WERI-Rb-1 (cell line): ENCODE measurements around the gene DHRSX.

Experiments
- DNase-seq: peaks from one replicate; pipeline ENCODE4 v3.0.0-alpha.2; 2020
- H3K27ac ChIP-seq: fragments of 250-450 bp; sonication (Bioruptor Pico); 2 replicates; pipeline ENCODE4 v1.5.1; 2020; ENCODE audit warnings: mild to moderate bottlenecking, moderate library complexity
- H3K27me3 ChIP-seq: fragments of 250-450 bp; sonication (Bioruptor Pico); 2 replicates; pipeline ENCODE4 v1.5.1; 2021; ENCODE audit warnings: mild to moderate bottlenecking, low read depth, moderate library complexity; ENCODE audit not compliant: insufficient read depth, severe bottlenecking
- H3K36me3 ChIP-seq: fragments of 250-450 bp; sonication (Bioruptor Pico); 2 replicates; pipeline ENCODE4 v1.5.1; 2020; ENCODE audit warnings: mild to moderate bottlenecking, moderate library complexity
- H3K4me3 ChIP-seq: 2 replicates; pipeline ENCODE4 v1.5.1; 2011; ENCODE audit warnings: low read depth, mild to moderate bottlenecking, control low read depth, low read length
- H3K9me3 ChIP-seq: fragments of 250-450 bp; sonication (Bioruptor Pico); 2 replicates; pipeline ENCODE4 v1.5.1; 2021; ENCODE audit warnings: mild to moderate bottlenecking, moderate library complexity; ENCODE audit not compliant: severe bottlenecking
- TF ChIP-seq, protein P1 (sequence below): IDR thresholded peaks from 2 replicates; pipeline ENCODE4 v1.5.1; 2011; ENCODE audit warnings: low read depth, mild to moderate bottlenecking, control low read depth, inconsistent platforms, low read length

Gene DHRSX

DNA sequence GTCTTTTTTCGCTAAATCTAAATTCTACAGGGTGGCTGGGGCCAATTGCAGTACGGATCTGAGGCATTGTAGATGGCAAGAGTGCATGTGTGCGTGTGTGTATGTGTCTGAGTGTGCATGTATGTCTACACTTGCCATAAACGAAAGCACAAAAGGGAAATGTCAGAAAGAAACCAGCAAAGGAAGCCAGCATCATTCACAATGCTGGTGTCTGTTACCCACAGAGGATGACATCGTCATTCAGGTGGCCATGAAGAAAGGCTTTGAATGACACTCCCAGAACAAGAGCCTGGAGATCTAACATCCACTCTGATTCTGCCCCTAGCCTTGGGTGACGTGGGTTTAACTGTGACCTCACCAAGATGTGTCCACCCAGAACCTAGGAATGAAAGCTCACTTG lies 124.6 kb downstream of the DHRSX start:
- H3K4me3 ChIP-seq: no peak overlapping the region
- H3K36me3 ChIP-seq: peaks cover 3% of the 10 kb centered on the region; the same call in 1 of the 2 replicates
- H3K9me3 ChIP-seq: no peaks in the 10 kb centered on the region
- no peaks in the 10 kb centered on the region for H3K27me3 ChIP-seq
- no peak for DNase-seq
- TF ChIP-seq, protein P1, sequence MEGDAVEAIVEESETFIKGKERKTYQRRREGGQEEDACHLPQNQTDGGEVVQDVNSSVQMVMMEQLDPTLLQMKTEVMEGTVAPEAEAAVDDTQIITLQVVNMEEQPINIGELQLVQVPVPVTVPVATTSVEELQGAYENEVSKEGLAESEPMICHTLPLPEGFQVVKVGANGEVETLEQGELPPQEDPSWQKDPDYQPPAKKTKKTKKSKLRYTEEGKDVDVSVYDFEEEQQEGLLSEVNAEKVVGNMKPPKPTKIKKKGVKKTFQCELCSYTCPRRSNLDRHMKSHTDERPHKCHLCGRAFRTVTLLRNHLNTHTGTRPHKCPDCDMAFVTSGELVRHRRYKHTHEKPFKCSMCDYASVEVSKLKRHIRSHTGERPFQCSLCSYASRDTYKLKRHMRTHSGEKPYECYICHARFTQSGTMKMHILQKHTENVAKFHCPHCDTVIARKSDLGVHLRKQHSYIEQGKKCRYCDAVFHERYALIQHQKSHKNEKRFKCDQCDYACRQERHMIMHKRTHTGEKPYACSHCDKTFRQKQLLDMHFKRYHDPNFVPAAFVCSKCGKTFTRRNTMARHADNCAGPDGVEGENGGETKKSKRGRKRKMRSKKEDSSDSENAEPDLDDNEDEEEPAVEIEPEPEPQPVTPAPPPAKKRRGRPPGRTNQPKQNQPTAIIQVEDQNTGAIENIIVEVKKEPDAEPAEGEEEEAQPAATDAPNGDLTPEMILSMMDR: no peak
- H3K27ac ChIP-seq: no peak overlapping the region

DNA sequence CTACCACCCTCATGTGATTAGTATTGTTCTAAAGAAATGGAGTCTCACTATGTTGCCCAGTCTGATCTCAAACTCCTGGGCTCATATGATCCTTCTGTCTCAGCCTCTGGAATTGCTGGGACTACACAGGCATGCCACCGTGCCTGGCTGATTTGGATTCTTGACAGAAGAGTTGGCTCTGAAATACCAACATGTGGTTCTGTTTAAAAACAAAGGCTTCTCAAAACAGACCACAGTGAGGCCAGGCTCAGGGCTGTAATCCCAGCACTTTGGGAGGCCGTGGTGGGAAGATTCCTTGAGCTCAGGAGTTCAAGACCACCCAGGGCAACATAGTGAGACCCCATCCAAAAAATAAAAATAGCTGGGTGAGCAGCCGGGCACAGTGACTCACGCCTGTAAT lies 126.7 kb downstream of the DHRSX start:
- H3K27me3 ChIP-seq: no peaks in the 10 kb centered on the region
- no peak overlapping the region for H3K4me3 ChIP-seq
- no peak for DNase-seq
- H3K27ac ChIP-seq: no peak overlapping the region
- TF ChIP-seq, protein P1: no peak
- H3K36me3 ChIP-seq: peaks cover 3% of the 10 kb centered on the region; the same call in 1 of the 2 replicates
- H3K9me3 ChIP-seq: no peaks in the 10 kb centered on the region

DNA sequence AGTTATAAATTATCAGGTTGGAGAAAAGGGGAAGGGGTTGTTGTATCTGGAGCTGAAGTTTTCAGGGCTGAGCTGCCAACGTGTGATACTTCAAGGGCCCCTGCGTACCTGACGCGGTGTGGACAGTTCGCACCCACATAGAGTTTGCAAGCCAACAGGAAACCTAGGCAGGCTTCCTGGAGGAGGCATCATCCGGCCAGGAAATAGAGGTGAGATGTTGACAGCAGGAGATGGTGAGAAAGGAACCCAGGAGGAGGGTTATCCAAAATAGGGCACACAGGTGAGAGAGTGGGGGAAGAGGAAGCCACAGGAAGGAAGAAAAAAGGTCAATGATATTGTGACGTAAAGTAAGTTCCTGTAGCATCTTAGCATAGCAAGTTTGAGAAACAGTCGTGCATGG lies 127.2 kb downstream of the DHRSX start:
- TF ChIP-seq, protein P1: no peak
- no peaks in the 10 kb centered on the region for H3K9me3 ChIP-seq
- no peaks in the 10 kb centered on the region for H3K27me3 ChIP-seq
- peaks cover 3% of the 10 kb centered on the region; the same call in 1 of the 2 replicates for H3K36me3 ChIP-seq
- no peak overlapping the region for H3K27ac ChIP-seq
- no peak for DNase-seq
- no peak overlapping the region for H3K4me3 ChIP-seq

DNA sequence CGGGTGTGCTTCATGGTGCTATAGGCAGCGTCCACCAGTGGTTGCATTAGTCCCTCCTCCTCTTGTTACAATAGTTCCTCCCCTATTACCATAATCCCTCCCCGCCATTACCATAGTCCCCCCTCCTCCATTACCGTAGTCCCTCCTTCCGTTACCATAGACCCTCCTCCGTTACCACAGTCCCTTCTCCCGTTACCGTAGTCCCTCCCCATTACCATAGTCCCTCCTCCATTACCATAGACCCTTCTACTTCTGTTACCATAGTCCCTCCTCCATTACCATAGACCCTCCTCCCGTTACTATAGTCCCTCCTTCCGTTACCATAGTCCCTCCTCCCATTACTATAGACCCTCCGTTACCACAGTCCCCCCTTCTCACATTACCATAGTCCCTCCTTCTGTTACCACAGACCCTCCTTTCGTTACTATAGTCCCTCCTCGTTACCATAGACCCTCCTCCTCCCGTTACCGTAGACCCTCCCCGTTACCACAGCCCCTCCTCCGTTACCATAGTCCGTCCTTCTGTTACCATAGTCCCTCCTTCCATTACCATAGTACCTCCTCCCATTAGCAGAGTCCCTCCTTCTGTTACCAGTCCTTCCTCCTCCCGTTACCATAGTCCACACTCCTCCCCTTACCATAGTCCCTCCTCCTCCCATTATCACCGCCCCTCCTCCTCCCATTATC lies 129.6 kb downstream of the DHRSX start:
- Histone ChIP-seq H3K36me3 (peaks cover 3% of the 10 kb centered on the region; the same call in 1 of the 2 replicates), H3K27ac (no peak overlapping the region), H3K4me3 (no peak overlapping the region), H3K9me3 (no peaks in the 10 kb centered on the region), H3K27me3 (no peaks in the 10 kb centered on the region)
- no peak for DNase-seq
- TF ChIP-seq, protein P1: no peak

DNA sequence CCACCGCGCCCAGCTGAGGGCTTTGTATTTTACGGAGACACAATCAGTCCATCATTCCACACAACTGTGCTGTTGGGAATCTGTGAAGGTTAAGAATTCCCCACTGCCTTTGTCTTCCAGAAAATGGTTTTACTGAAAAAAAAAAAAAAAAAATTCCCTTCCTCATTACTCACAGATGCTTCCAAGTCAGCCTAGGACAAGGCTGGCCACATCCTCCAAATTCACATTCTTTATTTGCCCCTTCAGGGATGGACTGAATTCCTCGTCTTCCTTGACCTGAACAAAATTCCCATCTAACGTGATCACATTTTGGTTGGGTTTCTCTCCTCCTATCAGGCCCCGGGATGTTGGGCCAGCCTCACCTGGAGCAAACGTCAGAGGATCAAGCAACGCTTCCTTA lies 130.3 kb downstream of the DHRSX start:
- TF ChIP-seq, protein P1: no peak
- Histone ChIP-seq H3K36me3 (peaks cover 3% of the 10 kb centered on the region; the same call in 1 of the 2 replicates), H3K27ac (no peak overlapping the region), H3K27me3 (no peaks in the 10 kb centered on the region), H3K4me3 (no peak overlapping the region), H3K9me3 (no peaks in the 10 kb centered on the region)
- DNase-seq: no peak

DNA sequence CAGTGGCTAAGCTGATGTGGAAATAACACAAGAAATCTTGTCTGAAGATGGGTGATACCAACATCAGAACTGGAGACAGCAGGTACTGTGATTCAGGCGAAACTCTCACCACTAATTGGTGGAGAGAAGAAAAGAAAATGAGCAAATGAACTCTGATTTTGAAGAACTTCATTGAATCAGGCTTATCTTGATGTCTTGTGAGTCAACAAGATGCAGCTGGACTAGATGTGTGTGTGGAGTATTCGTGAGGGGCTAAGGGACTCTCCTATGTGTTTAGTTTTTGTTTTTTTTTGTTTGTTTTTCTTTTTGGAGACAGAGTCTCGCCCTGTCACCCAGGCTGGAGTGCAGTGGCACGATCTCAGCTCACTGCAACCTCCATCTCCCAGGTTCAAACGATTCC lies 131.6 kb downstream of the DHRSX start:
- no peaks in the 10 kb centered on the region for H3K27me3 ChIP-seq
- DNase-seq: no peak
- no peak overlapping the region for H3K4me3 ChIP-seq
- TF ChIP-seq, protein P1: no peak
- H3K27ac ChIP-seq: no peak overlapping the region
- peaks cover 3% of the 10 kb centered on the region; the same call in 1 of the 2 replicates for H3K36me3 ChIP-seq
- no peaks in the 10 kb centered on the region for H3K9me3 ChIP-seq
